HG03175 (cell line): ENCODE measurements around the gene CCDC167.
A peak's percentile ranks its signal among the peaks of the same experiment; 100 is the strongest.

ENCODE experiments used
- ATAC-seq: cut with Tn5 transposase; IDR thresholded peaks from one replicate; pipeline ENCODE4 v1.9.1; 2021; ENCODE audit warnings: mild to moderate bottlenecking, moderate library complexity; ENCODE audit not compliant: unreplicated experiment

CCDC167 gene

GRCh38 chr6:37435373-37435772 is 64.3 kb downstream of the CCDC167 start:
- ATAC-seq: no peak

- peak; percentile 22 for ATAC-seq
Measured at GRCh38 chr6:37433657-37434271, 65.9 kb downstream of the CCDC167 start.
